ENCODE measurements around the gene AP2B1. TPM values are rescaled to one million over a fixed set of nuclear protein-coding genes. Genes with fewer than 3 reads are reported as not detected.

The AP2B1 gene
- total RNA-seq, result 129 and 152 TPM in 2 replicates

DNA sequence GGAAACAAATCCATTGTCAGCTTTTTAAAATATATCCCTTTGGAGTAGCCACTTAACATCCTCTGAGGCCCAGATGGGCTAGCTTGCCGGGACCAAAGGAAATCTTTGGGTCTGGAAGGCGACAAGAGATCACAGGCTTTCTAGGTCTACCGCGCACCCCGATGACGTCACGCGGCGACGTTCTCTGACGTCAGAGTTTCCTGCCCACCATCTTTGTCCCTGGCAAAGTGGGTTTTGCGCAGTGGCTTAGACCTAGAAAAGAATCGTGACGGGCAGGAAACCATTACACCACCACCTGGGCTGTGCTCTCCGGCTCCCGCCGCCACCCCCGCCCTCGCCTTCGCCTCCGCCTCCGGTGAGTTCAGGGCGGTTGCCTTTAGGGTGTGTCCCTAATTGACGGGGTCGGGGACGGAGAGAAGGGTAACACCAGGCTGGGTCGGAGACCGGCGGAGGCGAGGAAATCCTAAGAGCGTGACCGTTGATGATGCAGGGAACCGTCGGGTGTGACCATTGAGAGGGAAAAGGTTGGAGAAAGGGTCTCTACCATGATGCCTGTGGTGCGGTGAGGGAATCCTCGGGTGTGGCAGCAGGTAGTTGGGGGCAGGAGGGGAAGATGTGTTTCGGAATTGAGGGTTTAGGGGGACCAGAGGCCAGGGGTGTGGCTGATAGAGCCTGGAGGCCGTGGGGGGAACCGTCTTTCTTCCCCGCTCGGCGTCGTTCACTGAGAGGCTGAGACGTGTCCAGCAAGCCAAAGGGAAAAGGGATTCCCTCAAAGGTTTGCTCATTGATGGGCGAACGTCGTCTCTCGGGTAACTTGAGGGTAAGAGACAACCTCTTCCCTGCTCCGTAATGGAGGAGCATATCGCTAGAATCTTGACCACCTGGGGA lies at the start of gene AP2B1:
Gene AP2B1 (plus strand): TSS at position 249 of the 888 bp plus-strand sequence. CDS start 6,709 bp downstream, outside the sequence.
- ATAC-seq (ENCODE audit: low read depth) (peak; percentile 97), DNase-seq (peak; percentile 97)
- H3K4me1 Mint-ChIP-seq, result peaks cover 32% of the 10 kb centered on the region
- peak within 1 kb of the TSS; percentile 100 for H3K4me3 Mint-ChIP-seq
- peaks cover 5% of the 10 kb centered on the region for H3K27me3 Mint-ChIP-seq
- ChIA-PET CTCF (interaction anchor here (0.8 to 1.1 kb wide), 3 partner anchors 9 to 48 kb away, joined by 3 to 4 read pairs (median 4); partner anchors contain the start of gene PEX12), POLR2A (interaction anchor here (0.8 to 4.9 kb wide), 5 partner anchors 10 to 344 kb away, joined by 4 to 96 read pairs (median 7); partner anchors contain the start of genes PEX12, SLFN5 and TAF15)
- TF ChIP-seq, protein P1, sequence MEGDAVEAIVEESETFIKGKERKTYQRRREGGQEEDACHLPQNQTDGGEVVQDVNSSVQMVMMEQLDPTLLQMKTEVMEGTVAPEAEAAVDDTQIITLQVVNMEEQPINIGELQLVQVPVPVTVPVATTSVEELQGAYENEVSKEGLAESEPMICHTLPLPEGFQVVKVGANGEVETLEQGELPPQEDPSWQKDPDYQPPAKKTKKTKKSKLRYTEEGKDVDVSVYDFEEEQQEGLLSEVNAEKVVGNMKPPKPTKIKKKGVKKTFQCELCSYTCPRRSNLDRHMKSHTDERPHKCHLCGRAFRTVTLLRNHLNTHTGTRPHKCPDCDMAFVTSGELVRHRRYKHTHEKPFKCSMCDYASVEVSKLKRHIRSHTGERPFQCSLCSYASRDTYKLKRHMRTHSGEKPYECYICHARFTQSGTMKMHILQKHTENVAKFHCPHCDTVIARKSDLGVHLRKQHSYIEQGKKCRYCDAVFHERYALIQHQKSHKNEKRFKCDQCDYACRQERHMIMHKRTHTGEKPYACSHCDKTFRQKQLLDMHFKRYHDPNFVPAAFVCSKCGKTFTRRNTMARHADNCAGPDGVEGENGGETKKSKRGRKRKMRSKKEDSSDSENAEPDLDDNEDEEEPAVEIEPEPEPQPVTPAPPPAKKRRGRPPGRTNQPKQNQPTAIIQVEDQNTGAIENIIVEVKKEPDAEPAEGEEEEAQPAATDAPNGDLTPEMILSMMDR (IDR thresholded peaks at IDR 0.05), result no peak
- H3K36me3 Mint-ChIP-seq (ENCODE audit: low read depth), result peaks cover 8% of the 10 kb centered on the region
- H3K27ac Mint-ChIP-seq, result peak within 1 kb of the TSS; percentile 100
- no peaks in the 10 kb centered on the region for H3K9me3 Mint-ChIP-seq
- intact Hi-C loops (cut with micrococcal nuclease), result loop anchor here (1.0 to 10.0 kb wide), 8 partner anchors 9 to 957 kb away; partner anchors contain the start of genes GGNBP2, LIG3, PEX12 and TAF15

DNA sequence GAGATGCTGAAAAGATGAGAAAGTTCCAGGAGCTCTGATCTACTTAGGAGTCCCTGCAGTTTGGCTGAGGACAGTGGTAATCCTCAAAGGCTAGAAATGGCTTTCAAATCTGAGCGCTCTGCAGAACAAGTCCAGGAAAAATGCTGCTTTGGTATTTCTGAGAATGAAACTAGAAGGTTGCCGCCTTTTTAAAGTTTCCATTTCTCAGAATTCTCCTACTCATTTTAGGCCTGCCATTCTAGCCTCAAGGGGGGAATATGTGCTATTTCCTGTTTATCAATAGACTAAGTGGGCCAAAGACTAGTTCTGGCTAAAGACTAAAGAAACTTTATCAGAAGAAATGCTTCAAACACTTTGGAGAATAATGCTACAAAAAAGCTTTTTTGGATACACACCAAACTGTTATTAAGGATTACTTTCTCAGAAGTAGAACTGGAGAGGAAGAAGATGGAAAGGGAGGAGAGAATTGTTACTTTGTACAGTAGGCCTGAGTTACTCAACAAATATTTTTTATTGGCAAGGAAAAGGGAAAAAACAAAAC lies 49.5 kb upstream of the AP2B1 start, which contains the start of gene SLFN12L:
Gene SLFN12L (minus strand): TSS at position 78 of the 541 bp plus-strand sequence. CDS start 15,314 bp downstream, outside the sequence.
- Mint-ChIP-seq H3K9me3 (no peaks in the 10 kb centered on the region), H3K4me1 (peaks cover 32% of the 10 kb centered on the region)
- DNase-seq, result no peak

DNA sequence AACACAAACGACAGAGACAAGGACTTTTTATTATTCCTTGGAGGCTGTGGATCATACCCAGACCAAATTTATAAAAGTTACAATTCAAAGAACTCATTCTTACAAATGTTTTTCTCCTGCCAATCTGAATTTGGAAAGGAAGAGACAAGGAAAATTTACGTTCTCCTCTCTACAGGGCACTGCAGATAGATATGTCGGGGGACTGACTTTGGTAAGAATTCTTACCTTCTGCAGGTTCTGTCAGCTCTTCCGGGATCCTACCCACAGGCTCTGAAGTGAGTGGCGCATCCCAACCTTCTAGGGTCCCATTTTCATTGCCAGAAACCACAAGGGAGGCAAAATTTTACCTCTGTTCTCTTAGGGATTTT lies 47.5 kb upstream of the AP2B1 start:
- DNase-seq, result no peak
- TF ChIP-seq, protein P1 (IDR thresholded peaks at IDR 0.05), result no peak
- H3K9me3 Mint-ChIP-seq, result no peaks in the 10 kb centered on the region
- ATAC-seq (ENCODE audit: low read depth), result no peak
- H3K4me1 Mint-ChIP-seq, result peaks cover 43% of the 10 kb centered on the region
- intact Hi-C loops (cut with micrococcal nuclease), result loop anchor here (1.0 to 10.0 kb wide), 11 partner anchors 39 to 1119 kb away; partner anchors contain the start of genes AP2B1, NLE1, PEX12 and SLFN12
- CTCF ChIA-PET, result interaction anchor here (1.0 to 6.1 kb wide), 16 partner anchors 8 to 1120 kb away, joined by 3 to 83 read pairs (median 4); partner anchors contain the start of genes SLFN13 and SLFN5
- peak overlapping the region; percentile 50 for H3K27ac Mint-ChIP-seq
- no peaks in the 10 kb centered on the region for H3K36me3 Mint-ChIP-seq (ENCODE audit: low read depth)
- H3K4me3 Mint-ChIP-seq, result peak overlapping the region; percentile 67
- POLR2A ChIA-PET, result interaction anchor here (0.5 to 1.1 kb wide), 8 partner anchors 39 to 455 kb away, joined by 3 to 10 read pairs (median 6); partner anchors contain the start of genes PEX12, SLFN13 and SLFN5
- no peaks in the 10 kb centered on the region for H3K27me3 Mint-ChIP-seq

More for the DNA sequence above, 49.5 kb upstream of the AP2B1 start, which contains the start of gene SLFN12L:
- CTCF ChIA-PET, result interaction anchor here (0.9 to 6.1 kb wide), 3 partner anchors 50 to 370 kb away, joined by 3 to 83 read pairs (median 3); no protein-coding TSS in a partner anchor
- H3K36me3 Mint-ChIP-seq (ENCODE audit: low read depth), result no peaks in the 10 kb centered on the region
- POLR2A ChIA-PET, result interaction anchor here (0.7 kb wide), 1 partner anchor 169 kb away, joined by 3 read pairs; no protein-coding TSS in a partner anchor
- no peaks in the 10 kb centered on the region for H3K27me3 Mint-ChIP-seq
- H3K4me3 Mint-ChIP-seq, result peak within 1 kb of the TSS; percentile 24
- TF ChIP-seq, protein P1 (IDR thresholded peaks at IDR 0.05), result no peak
- no peak within 1 kb of the TSS for H3K27ac Mint-ChIP-seq
- intact Hi-C loops (cut with micrococcal nuclease), result loop anchor here (2.0 to 10.0 kb wide), 3 partner anchors 105 to 1117 kb away; partner anchors contain the start of genes NLE1, SLFN12 and UNC45B
- ATAC-seq (ENCODE audit: low read depth), result no peak

DNA sequence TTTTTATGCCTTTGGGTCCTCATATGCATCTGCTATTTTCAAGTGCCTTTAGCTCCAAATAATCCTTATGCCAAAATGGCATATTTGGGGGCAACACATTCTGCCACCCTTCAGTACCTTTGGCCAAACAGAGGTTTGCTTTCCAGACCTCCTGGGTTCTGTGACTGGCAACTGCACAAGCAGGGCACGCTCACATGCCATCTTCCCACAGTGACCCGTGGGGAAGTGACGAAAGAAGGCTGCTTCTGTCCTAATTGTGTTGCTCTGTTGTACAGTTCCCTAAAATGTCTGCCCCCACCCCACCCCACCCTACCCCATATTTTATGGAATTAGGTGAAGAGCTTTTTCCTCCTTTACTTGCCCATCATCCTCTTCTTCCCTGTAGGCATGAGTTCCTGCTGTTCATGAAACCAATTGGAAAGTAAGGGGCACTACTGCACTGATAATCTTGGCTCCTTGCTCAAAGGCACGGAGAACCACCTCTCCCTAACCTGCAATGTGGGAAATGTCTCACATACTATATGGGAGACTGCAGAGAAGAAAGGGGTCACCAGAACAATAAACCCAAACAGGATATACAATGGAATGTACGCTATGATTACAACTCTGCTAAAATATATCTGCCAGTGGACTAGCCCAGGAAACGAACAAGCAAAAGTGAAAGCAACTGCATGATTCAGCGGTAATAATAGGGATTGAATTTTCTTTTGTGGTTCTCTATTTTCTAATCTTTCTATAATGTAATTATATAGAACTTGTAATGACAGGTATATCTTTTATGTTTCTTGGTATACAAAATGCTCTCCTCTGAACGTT lies 46.3 kb upstream of the AP2B1 start:
- Mint-ChIP-seq H3K9me3 (no peaks in the 10 kb centered on the region), H3K4me3 (peak overlapping the region; percentile 88), H3K36me3 (ENCODE audit: low read depth) (no peaks in the 10 kb centered on the region), H3K4me1 (peaks cover 43% of the 10 kb centered on the region), H3K27me3 (no peaks in the 10 kb centered on the region), H3K27ac (peak overlapping the region; percentile 92)
- ATAC-seq (ENCODE audit: low read depth) (peak; percentile 83), DNase-seq (peak; percentile 26)
- intact Hi-C loops (cut with micrococcal nuclease), result loop anchor here (2.0 kb wide), 3 partner anchors 38 to 542 kb away; partner anchors contain the start of genes AP2B1 and PEX12
- ChIA-PET POLR2A (interaction anchor here (1.0 to 3.1 kb wide), 5 partner anchors 27 to 297 kb away, joined by 3 to 22 read pairs (median 4); partner anchors contain the start of genes PEX12 and SLFN5), CTCF (interaction anchor here (1.3 to 6.1 kb wide), 2 partner anchors 228 to 1121 kb away, joined by 4 to 83 read pairs; no protein-coding TSS in a partner anchor)
- TF ChIP-seq, protein P1 (IDR thresholded peaks at IDR 0.05), result no peak

Measured in activated B cell treated with CpG ODN at 0.5 μM for 24 hours (primary cell).